DND-41 (cell line): ENCODE measurements around the gene CFAP141.
"Not testable (repeated sequence)": the region's sequence is repeated elsewhere in the genome, so short reads cannot be mapped to it uniquely, and the experiment has no call there.

Experiments used
- ATAC-seq: fragments of 200-7000 bp; cut with Tn5 transposase; 3 replicates; pipeline ENCODE4 v1.9.1; 2021; ENCODE audit warnings: low read depth; ENCODE audit not compliant: insufficient read depth
- DNase-seq: peaks from one replicate; pipeline ENCODE4 v3.0.0-alpha.2; 2020
- H2AFZ ChIP-seq: 2 replicates; pipeline ENCODE4 v1.6.0; 2012; ENCODE audit warnings: low read depth, low read length
- H3K27ac ChIP-seq: 2 replicates; pipeline ENCODE4 v1.5.1; 2012; ENCODE audit warnings: low read length, inconsistent platforms
- H3K27me3 ChIP-seq: fragments of 200-600 bp; sonication (generic); 2 replicates; pipeline ENCODE4 v1.6.0; 2012; ENCODE audit warnings: low read length, mild to moderate bottlenecking, inconsistent platforms; ENCODE audit not compliant: insufficient read depth, poor library complexity
- H3K36me3 ChIP-seq: 2 replicates; pipeline ENCODE4 v1.5.1; 2012; ENCODE audit warnings: low read length, inconsistent platforms; ENCODE audit not compliant: insufficient read depth
- H3K4me1 ChIP-seq: 2 replicates; pipeline ENCODE4 v1.5.1; 2012; ENCODE audit warnings: mild to moderate bottlenecking, low read length; ENCODE audit not compliant: insufficient read depth
- H3K4me2 ChIP-seq: 2 replicates; pipeline ENCODE4 v1.6.0; 2012; ENCODE audit warnings: mild to moderate bottlenecking, moderate library complexity, low read length, inconsistent platforms; ENCODE audit not compliant: insufficient read depth
- H3K4me3 ChIP-seq, 2 experiments: fragments of 200-600 bp in 1 of 2; shearing (Covaris generic) in 1 of 2; 2 replicates each; pipeline ENCODE4 v1.5.1; 2012 to 2016; ENCODE audit warnings: inconsistent platforms in 2 of 2, low read length in 2 of 2, mild to moderate bottlenecking in 2 of 2, low read depth in 1 of 2, moderate library complexity in 1 of 2
- H3K79me2 ChIP-seq: 2 replicates; pipeline ENCODE4 v1.6.0; 2012; ENCODE audit warnings: low read length, inconsistent platforms; ENCODE audit not compliant: insufficient read depth
- H3K9ac ChIP-seq: 2 replicates; pipeline ENCODE4 v1.6.0; 2012; ENCODE audit warnings: low read depth, mild to moderate bottlenecking, inconsistent platforms, low read length, moderate library complexity
- H3K9me3 ChIP-seq: 2 replicates; pipeline ENCODE4 v1.5.1; 2012; ENCODE audit warnings: low read length, moderate library complexity, mild to moderate bottlenecking, inconsistent platforms; ENCODE audit not compliant: insufficient read depth, severe bottlenecking
- H4K20me1 ChIP-seq: 2 replicates; pipeline ENCODE4 v1.6.0; 2012; ENCODE audit warnings: low read length; ENCODE audit not compliant: insufficient read depth
- CTCF ChIP-seq: IDR thresholded peaks from 2 replicates; pipeline ENCODE4 v1.5.1; 2012; ENCODE audit warnings: borderline replicate concordance, low read length, moderate library complexity, mild to moderate bottlenecking; ENCODE audit not compliant: poor library complexity, severe bottlenecking; ENCODE audit errors: extremely low read depth
- EZH2 ChIP-seq: IDR thresholded peaks from 3 replicates; pipeline ENCODE4 v1.6.1; 2012; ENCODE audit warnings: borderline replicate concordance, low read depth, mild to moderate bottlenecking, moderate library complexity, low read length, inconsistent platforms; ENCODE audit not compliant: severe bottlenecking

CFAP141 gene

GRCh38 chr1:154236855-154237254, 30.7 kb upstream of the CFAP141 start:
- Histone ChIP-seq H3K4me2 (no peak overlapping the region), H3K4me1 (no peaks in the 10 kb centered on the region), H3K9ac (no peak overlapping the region), H3K27me3 (no peaks in the 10 kb centered on the region), H2AFZ (no peak overlapping the region), H3K36me3 (peaks cover 94% of the 10 kb centered on the region), H4K20me1 (peaks cover 42% of the 10 kb centered on the region; the same call in 1 of the 2 replicates), H3K27ac (no peak overlapping the region), H3K4me3 (no peak overlapping the region), H3K9me3 (no peaks in the 10 kb centered on the region), H3K79me2 (peaks cover 78% of the 10 kb centered on the region)
- DNase-seq: no peak
- no peak for ATAC-seq
- TF ChIP-seq CTCF (no peak), EZH2 (no peak)

DNA sequence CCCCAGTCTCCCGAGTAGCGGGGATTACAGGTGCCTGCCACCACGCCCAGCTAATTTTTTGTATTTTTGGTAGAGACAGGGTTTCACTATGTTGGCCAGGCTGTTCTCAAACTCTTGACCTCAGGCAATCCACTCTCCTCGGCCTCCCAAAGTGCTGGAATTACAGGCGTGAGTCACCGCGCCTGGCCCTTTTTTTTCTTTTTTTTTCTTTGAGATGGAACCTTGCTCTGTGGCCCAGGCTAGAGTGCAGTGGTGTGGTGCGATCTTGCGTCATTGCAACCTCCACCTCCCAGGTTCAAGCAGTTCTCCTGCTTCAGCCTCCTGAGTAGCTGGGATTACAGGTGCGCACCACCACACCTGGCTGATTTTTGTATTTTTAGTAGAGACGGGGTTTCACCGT, 27.0 kb upstream of the CFAP141 start:
- H3K4me2 ChIP-seq, H3K27me3 ChIP-seq, H3K27ac ChIP-seq, H3K9me3 ChIP-seq, H2AFZ ChIP-seq, ATAC-seq, DNase-seq, H3K4me1 ChIP-seq, H3K4me3 ChIP-seq, H3K9ac ChIP-seq: not testable (repeated sequence)
- peaks cover 35% of the 10 kb centered on the region; the same call in 1 of the 2 replicates for H4K20me1 ChIP-seq
- H3K36me3 ChIP-seq: peaks cover 97% of the 10 kb centered on the region
- peaks cover 87% of the 10 kb centered on the region for H3K79me2 ChIP-seq

- H3K79me2 ChIP-seq: peaks cover 87% of the 10 kb centered on the region
Measured at GRCh38 chr1:154231112-154231511, 25.0 kb upstream of the CFAP141 start.

DNA sequence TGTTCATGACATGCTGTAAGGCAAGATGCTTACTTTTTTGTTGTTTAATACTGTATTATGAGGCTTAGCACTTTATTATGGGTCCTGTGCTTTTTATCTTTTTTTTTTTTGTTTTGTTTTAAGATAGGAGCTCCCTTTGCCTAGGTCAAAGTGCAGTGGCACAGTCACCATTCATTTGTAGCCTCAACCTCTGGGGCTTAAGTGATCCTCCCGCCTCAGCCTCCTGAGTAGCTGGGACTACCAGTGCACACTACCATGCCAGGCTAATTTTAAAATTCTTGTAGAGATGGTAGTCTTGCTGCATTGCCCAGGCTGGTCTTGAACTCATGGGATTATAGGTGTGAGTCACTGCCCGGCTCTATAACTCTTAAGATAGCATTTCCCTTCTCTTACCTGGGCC, 19.2 kb upstream of the CFAP141 start:
- DNase-seq (no peak), ATAC-seq (no peak)
- Histone ChIP-seq H3K4me3 (no peak overlapping the region), H3K4me1 (peaks cover 38% of the 10 kb centered on the region), H3K27me3 (no peaks in the 10 kb centered on the region), H2AFZ (no peak overlapping the region), H3K79me2 (peaks cover 97% of the 10 kb centered on the region), H3K9me3 (no peaks in the 10 kb centered on the region), H4K20me1 (peaks cover 60% of the 10 kb centered on the region), H3K36me3 (peaks cover 74% of the 10 kb centered on the region), H3K27ac (no peak overlapping the region), H3K4me2 (peak overlapping the region; percentile 20; the same call in 1 of the 2 replicates), H3K9ac (no peak overlapping the region)
- TF ChIP-seq CTCF: no peak
- no peak for TF ChIP-seq EZH2

More at GRCh38 chr1:154231112-154231511, 25.0 kb upstream of the CFAP141 start:
- H3K9ac ChIP-seq, H3K4me3 ChIP-seq, H3K9me3 ChIP-seq, H3K4me2 ChIP-seq, H3K4me1 ChIP-seq, H3K27ac ChIP-seq, H2AFZ ChIP-seq, H3K27me3 ChIP-seq, DNase-seq, ATAC-seq: not testable (repeated sequence)
- Histone ChIP-seq H3K36me3 (peaks cover 97% of the 10 kb centered on the region), H4K20me1 (peaks cover 37% of the 10 kb centered on the region)
